AG04449 (cell line): ENCODE results near the gene TMEM258.

Source experiments
- CTCF ChIA-PET: fragments of 350-600 bp; formaldehyde crosslinking; extraction: SDS; loops from one replicate; lab custom pipeline; 2021; ENCODE audit warnings: antibody characterized with exemption; lab: Yijun Ruan, JAX
- POLR2A ChIA-PET: fragments of 400-600, 350-600 bp; formaldehyde crosslinking; extraction: SDS; loops from one replicate; lab custom pipeline; 2020; ENCODE audit warnings: antibody characterized with exemption, inconsistent platforms; lab: Yijun Ruan, JAX
- DNase-seq: peaks from one replicate; pipeline ENCODE4 v3.0.0-alpha.2; 2010; ENCODE audit warnings: low read depth, low spot score
- H3K4me3 ChIP-seq: 2 replicates; pipeline ENCODE4 v1.5.1; 2011; ENCODE audit warnings: low read depth, mild to moderate bottlenecking, control low read depth, low read length
- CTCF ChIP-seq: IDR thresholded peaks from one replicate; pipeline ENCODE4 v1.5.1; 2011; ENCODE audit warnings: mild to moderate bottlenecking, moderate library complexity, low read length, control low read depth, inconsistent platforms; ENCODE audit not compliant: insufficient read depth; ENCODE audit errors: missing control alignments

The TMEM258 gene

DNA sequence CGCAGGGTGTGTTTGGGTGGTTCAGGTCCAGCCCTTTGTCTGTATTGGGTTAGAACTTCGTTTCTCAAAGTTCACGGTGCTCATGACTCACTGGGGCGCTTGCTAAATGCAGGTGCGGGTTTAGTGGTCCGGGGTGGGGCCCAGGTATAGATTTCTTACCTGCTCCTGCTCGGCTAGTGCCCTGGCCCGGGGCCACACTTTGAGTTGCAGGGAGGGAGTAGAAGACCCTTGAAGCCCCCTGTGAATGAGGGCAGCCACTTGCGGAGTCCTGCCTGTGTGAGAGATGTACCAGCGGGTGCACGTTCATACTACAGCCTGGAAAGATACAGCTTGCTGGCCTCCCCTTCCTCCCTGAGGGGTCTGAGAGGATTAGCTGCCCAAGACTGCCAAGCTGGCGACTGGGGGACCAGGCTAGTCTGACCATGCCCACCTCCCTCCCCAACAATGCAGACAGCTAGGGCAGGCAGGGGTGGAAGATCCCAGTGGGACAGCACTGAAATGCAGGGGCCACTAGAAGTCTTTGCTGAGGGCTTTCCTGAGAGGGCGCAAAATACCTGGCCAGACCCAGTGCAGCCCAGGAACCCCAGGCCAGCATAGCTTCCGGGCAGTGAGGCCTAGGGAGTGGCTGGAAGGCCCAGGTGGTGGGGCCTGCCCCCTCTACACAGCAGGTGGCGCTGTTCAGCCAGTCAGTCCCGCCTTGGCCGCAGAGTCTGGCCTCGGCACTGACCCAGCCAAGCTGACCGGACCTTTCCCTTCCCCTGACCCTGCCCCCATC is 45.0 kb downstream of the TMEM258 start:
- no peak overlapping the region for H3K4me3 ChIP-seq
- ChIA-PET CTCF (interaction anchor here (0.6 to 8.7 kb wide), 21 partner anchors 10 to 365 kb away, joined by 3 to 151 read pairs (median 5); partner anchors contain the start of genes FEN1 and TMEM258), POLR2A (interaction anchor here (0.6 kb wide), 1 partner anchor 44 kb away, joined by 3 read pairs; no protein-coding TSS in a partner anchor)
- DNase-seq, result no peak
- TF ChIP-seq CTCF, result peak; percentile 97

DNA sequence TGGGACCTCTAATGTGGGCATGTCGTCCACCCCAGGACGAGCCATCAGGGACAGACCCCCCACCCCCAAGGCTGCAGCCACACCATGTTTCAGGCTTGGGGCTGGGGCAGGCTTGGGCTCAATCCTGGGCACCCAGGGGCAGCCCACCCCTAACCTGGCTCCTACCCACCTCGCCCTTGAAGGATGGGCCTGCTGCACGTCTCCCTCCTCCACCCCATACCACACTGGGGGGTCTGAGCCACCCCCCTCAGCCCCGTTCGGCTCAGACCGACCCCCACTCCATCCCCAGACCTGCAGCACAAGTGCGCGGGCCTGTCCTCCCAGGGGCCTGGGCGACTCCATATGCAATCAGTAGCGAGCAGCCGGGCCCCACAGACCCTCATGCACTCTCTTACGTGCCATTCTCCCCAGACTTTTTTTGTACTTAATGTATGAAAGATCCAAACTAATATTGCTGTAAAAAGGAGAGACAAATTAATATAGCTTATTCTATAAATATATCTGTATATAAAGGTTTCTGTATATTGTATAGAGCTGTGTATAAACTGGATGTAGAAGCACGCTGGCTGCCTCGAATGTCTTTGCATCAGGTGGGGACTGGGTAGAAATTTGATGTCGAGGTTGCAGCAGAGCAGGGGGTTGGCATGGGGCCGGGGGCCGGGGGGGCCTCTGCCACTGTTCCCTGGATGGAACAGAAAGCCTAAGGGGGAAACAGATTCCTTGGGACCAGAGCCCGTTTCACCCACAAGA is 45.8 kb downstream of the TMEM258 start:
- TF ChIP-seq CTCF, result no peak
- CTCF ChIA-PET, result interaction anchor here (0.8 to 8.7 kb wide), 11 partner anchors 10 to 361 kb away, joined by 3 to 151 read pairs (median 21); partner anchors contain the start of genes FEN1 and TMEM258
- POLR2A ChIA-PET, result no interaction called here
- DNase-seq, result no peak
- no peak overlapping the region for H3K4me3 ChIP-seq

DNA sequence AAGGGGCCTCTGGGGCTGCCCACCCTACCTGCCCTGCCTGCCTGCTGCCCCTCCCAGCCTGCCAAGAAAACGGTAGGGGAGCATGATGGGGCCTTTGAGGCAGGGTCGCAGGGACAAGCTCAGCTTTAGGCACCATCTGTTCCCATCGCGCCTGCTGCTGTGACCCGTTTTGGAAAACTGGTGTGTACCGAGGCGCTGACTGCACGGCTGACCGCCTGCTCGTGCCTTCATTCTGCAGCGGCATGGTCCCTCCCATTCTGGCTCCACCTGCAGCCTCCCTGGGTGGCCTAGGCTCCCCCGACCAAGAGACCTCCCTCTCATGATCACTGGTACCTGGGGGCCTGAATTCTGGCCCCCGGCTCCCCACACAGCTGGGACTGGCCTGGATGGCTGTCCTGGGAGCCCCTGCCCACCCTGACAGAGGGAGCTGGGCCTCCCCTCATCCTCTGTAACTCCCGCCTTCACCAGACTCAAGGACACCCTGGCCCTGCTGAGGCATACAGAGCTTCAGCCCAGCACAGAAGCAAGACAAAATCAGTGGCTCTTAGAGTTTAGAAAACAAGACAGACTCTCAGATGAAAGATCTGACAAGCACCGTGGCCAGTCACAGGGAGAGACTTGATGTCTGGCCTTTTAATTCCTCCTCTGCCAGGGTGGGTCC is 46.5 kb downstream of the TMEM258 start:
- POLR2A ChIA-PET, result no interaction called here
- CTCF ChIA-PET, result interaction anchor here (0.6 to 8.7 kb wide), 10 partner anchors 9 to 362 kb away, joined by 3 to 151 read pairs (median 32); partner anchors contain the start of genes FEN1 and TMEM258
- no peak for DNase-seq
- TF ChIP-seq CTCF, result no peak
- no peak overlapping the region for H3K4me3 ChIP-seq

GRCh38 chr11:61744609-61745156 is 47.7 kb downstream of the TMEM258 start:
- CTCF ChIA-PET, result interaction anchor here (1.3 to 8.7 kb wide), 6 partner anchors 10 to 364 kb away, joined by 4 to 151 read pairs (median 16); partner anchors contain the start of genes FEN1 and TMEM258
- POLR2A ChIA-PET, result no interaction called here
- H3K4me3 ChIP-seq, result no peak overlapping the region
- no peak for DNase-seq
- no peak for TF ChIP-seq CTCF

- DNase-seq, result no peak
- POLR2A ChIA-PET, result no interaction called here
- CTCF ChIA-PET, result interaction anchor here (1.3 to 8.7 kb wide), 7 partner anchors 10 to 364 kb away, joined by 4 to 151 read pairs (median 6); partner anchors contain the start of genes FEN1 and TMEM258
- H3K4me3 ChIP-seq, result no peak overlapping the region
- no peak for TF ChIP-seq CTCF
These were observed 48.2 kb downstream of the TMEM258 start for GRCh38 chr11:61744181-61744580.
